WERI-Rb-1 (cell line): Measurements from ENCODE around the gene CFAP45.

Source experiments
- DNase-seq: peaks from one replicate; pipeline ENCODE4 v3.0.0-alpha.2; 2020
- H3K27ac ChIP-seq: fragments of 250-450 bp; sonication (Bioruptor Pico); 2 replicates; pipeline ENCODE4 v1.5.1; 2020; ENCODE audit warnings: mild to moderate bottlenecking, moderate library complexity
- H3K27me3 ChIP-seq: fragments of 250-450 bp; sonication (Bioruptor Pico); 2 replicates; pipeline ENCODE4 v1.5.1; 2021; ENCODE audit warnings: mild to moderate bottlenecking, low read depth, moderate library complexity; ENCODE audit not compliant: insufficient read depth, severe bottlenecking
- H3K36me3 ChIP-seq: fragments of 250-450 bp; sonication (Bioruptor Pico); 2 replicates; pipeline ENCODE4 v1.5.1; 2020; ENCODE audit warnings: mild to moderate bottlenecking, moderate library complexity
- H3K4me3 ChIP-seq: 2 replicates; pipeline ENCODE4 v1.5.1; 2011; ENCODE audit warnings: low read depth, mild to moderate bottlenecking, control low read depth, low read length
- H3K9me3 ChIP-seq: fragments of 250-450 bp; sonication (Bioruptor Pico); 2 replicates; pipeline ENCODE4 v1.5.1; 2021; ENCODE audit warnings: mild to moderate bottlenecking, moderate library complexity; ENCODE audit not compliant: severe bottlenecking
- TF ChIP-seq, protein P1 (sequence below): IDR thresholded peaks from 2 replicates; pipeline ENCODE4 v1.5.1; 2011; ENCODE audit warnings: low read depth, mild to moderate bottlenecking, control low read depth, inconsistent platforms, low read length

CFAP45 gene

GRCh38 chr1:159889821-159890252 lies 10.1 kb downstream of the CFAP45 start:
- no peaks in the 10 kb centered on the region for H3K36me3 ChIP-seq
- no peak overlapping the region for H3K4me3 ChIP-seq
- no peak for DNase-seq
- H3K9me3 ChIP-seq = no peaks in the 10 kb centered on the region
- no peak overlapping the region for H3K27ac ChIP-seq
- peaks cover 70% of the 10 kb centered on the region for H3K27me3 ChIP-seq
- TF ChIP-seq, protein P1, sequence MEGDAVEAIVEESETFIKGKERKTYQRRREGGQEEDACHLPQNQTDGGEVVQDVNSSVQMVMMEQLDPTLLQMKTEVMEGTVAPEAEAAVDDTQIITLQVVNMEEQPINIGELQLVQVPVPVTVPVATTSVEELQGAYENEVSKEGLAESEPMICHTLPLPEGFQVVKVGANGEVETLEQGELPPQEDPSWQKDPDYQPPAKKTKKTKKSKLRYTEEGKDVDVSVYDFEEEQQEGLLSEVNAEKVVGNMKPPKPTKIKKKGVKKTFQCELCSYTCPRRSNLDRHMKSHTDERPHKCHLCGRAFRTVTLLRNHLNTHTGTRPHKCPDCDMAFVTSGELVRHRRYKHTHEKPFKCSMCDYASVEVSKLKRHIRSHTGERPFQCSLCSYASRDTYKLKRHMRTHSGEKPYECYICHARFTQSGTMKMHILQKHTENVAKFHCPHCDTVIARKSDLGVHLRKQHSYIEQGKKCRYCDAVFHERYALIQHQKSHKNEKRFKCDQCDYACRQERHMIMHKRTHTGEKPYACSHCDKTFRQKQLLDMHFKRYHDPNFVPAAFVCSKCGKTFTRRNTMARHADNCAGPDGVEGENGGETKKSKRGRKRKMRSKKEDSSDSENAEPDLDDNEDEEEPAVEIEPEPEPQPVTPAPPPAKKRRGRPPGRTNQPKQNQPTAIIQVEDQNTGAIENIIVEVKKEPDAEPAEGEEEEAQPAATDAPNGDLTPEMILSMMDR = no peak

GRCh38 chr1:159889202-159889601 lies 10.8 kb downstream of the CFAP45 start:
- DNase-seq = no peak
- Histone ChIP-seq H3K4me3 (no peak overlapping the region), H3K27me3 (peaks cover 70% of the 10 kb centered on the region), H3K27ac (no peak overlapping the region), H3K36me3 (no peaks in the 10 kb centered on the region), H3K9me3 (no peaks in the 10 kb centered on the region)
- TF ChIP-seq, protein P1 = no peak

DNA sequence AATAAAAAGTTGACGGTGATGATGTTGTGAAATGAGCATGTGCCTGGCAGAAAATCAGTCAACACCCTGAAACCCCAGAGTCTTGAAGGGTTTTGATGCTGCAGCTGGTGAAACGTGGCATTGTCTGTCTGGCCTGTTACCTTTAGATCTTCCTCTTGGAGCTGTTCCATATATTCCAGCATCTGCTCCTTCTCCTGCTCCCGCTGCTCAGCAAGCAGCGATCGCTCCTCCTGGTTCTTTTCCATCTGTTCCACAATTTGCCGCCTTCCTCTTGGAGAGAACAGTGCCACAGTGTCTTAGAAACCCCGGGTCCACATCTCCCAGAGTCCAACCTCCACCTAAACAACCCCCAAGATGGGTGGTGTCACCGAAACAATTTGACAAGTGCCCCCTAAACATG lies 15.7 kb downstream of the CFAP45 start:
- Histone ChIP-seq H3K27me3 (peaks cover 89% of the 10 kb centered on the region), H3K36me3 (no peaks in the 10 kb centered on the region), H3K27ac (no peak overlapping the region), H3K9me3 (no peaks in the 10 kb centered on the region), H3K4me3 (no peak overlapping the region)
- TF ChIP-seq, protein P1 = no peak
- no peak for DNase-seq

GRCh38 chr1:159883134-159883533 lies 16.8 kb downstream of the CFAP45 start:
- H3K27me3 ChIP-seq = peaks cover 91% of the 10 kb centered on the region
- H3K9me3 ChIP-seq = no peaks in the 10 kb centered on the region
- no peak for DNase-seq
- TF ChIP-seq, protein P1 = no peak
- no peak overlapping the region for H3K4me3 ChIP-seq
- H3K27ac ChIP-seq = no peak overlapping the region
- no peaks in the 10 kb centered on the region for H3K36me3 ChIP-seq

DNA sequence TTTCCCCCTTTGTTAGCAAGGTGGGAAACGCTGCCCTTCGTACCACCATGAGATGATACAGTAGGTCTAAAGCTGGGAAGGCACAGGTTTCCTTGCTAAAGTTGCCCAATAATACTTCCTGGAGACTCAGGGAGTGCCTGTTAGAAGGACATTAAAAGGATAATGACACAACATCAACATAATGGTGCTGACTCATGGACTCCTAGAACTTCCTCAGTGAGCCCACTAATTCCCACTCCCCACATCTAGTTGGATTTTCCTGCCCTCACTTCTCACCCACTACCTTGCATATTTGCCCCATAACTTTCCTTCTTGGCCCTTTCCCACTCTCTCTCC lies 17.5 kb downstream of the CFAP45 start:
- TF ChIP-seq, protein P1 = no peak
- Histone ChIP-seq H3K4me3 (no peak overlapping the region), H3K27ac (no peak overlapping the region)

More for the DNA sequence above, 17.5 kb downstream of the CFAP45 start:
- H3K9me3 ChIP-seq = no peaks in the 10 kb centered on the region
- H3K27me3 ChIP-seq = peaks cover 93% of the 10 kb centered on the region
- DNase-seq = no peak
- H3K36me3 ChIP-seq = no peaks in the 10 kb centered on the region
